Fibroblast of lung (primary cell): ENCODE data around the gene ASAP2.

Experiments used
- CTCF ChIP-seq, 2 donors: IDR thresholded peaks in 1 of 2; conservative IDR thresholded peaks in 1 of 2; 1 replicate in 1 of 2; 2 replicates in 1 of 2; pipeline ENCODE4 v1.5.1; 2011 to 2012; ENCODE audit warnings: low read length in 2 of 2, control low read depth in 1 of 2, inconsistent platforms in 1 of 2, low read depth in 1 of 2, mild to moderate bottlenecking in 1 of 2
- EZH2 ChIP-seq: IDR thresholded peaks from 2 replicates; pipeline ENCODE4 v1.5.1; 2012; ENCODE audit warnings: low read length, control low read depth, mild to moderate bottlenecking; ENCODE audit errors: missing control alignments

GRCh38 chr2:9390991-9391390 is 184.4 kb downstream of the ASAP2 start:
- TF ChIP-seq CTCF (conservative IDR thresholded peaks at IDR 0.05 in 1 of 2, IDR thresholded peaks at IDR 0.05 in 1 of 2; ENCODE audit: low read depth in 1 of 2, low read length in 2 of 2) (no peak), EZH2 (no peak)
